ENCODE data around the gene KLHDC1.
"Not testable (repeated sequence)": the region's sequence is repeated elsewhere in the genome, so short reads cannot be mapped to it uniquely, and the experiment has no call there.

The KLHDC1 gene

GRCh38 chr14:49692193-49692757 lies 645 bp upstream of the KLHDC1 start:
- no peak for DNase-seq (ENCODE audit: low spot score)
- no peaks in the 10 kb centered on the region for H3K27me3 Mint-ChIP-seq (ENCODE audit: low read depth)
- no peaks in the 10 kb centered on the region for H3K9me3 Mint-ChIP-seq
- peaks cover 31% of the 10 kb centered on the region for H3K4me1 Mint-ChIP-seq (ENCODE audit: low read depth)
- H3K4me3 Mint-ChIP-seq = peak overlapping the region; percentile 78
- H3K27ac Mint-ChIP-seq = peak overlapping the region; percentile 80
- H3K36me3 Mint-ChIP-seq (ENCODE audit: low read depth) = peaks cover 2% of the 10 kb centered on the region

- not testable (repeated sequence) for H3K27me3 Mint-ChIP-seq (ENCODE audit: low read depth); H3K9me3 Mint-ChIP-seq; H3K36me3 Mint-ChIP-seq (ENCODE audit: low read depth); H3K27ac Mint-ChIP-seq; DNase-seq (ENCODE audit: low spot score)
- Mint-ChIP-seq H3K4me1 (ENCODE audit: low read depth) (peaks cover 22% of the 10 kb centered on the region), H3K4me3 (peak overlapping the region; percentile 78)
Observed at GRCh38 chr14:49693735-49694124, 810 bp downstream of the KLHDC1 start.

- peaks cover 3% of the 10 kb centered on the region for H3K36me3 Mint-ChIP-seq (ENCODE audit: low read depth)
- no peaks in the 10 kb centered on the region for H3K27me3 Mint-ChIP-seq (ENCODE audit: low read depth)
- H3K4me1 Mint-ChIP-seq (ENCODE audit: low read depth) = peaks cover 4% of the 10 kb centered on the region
- no peak overlapping the region for H3K4me3 Mint-ChIP-seq
- no peaks in the 10 kb centered on the region for H3K9me3 Mint-ChIP-seq
- no peak for DNase-seq (ENCODE audit: low spot score)
- no peak overlapping the region for H3K27ac Mint-ChIP-seq
Observed at GRCh38 chr14:49702725-49703124, 9.8 kb downstream of the KLHDC1 start.

DNA sequence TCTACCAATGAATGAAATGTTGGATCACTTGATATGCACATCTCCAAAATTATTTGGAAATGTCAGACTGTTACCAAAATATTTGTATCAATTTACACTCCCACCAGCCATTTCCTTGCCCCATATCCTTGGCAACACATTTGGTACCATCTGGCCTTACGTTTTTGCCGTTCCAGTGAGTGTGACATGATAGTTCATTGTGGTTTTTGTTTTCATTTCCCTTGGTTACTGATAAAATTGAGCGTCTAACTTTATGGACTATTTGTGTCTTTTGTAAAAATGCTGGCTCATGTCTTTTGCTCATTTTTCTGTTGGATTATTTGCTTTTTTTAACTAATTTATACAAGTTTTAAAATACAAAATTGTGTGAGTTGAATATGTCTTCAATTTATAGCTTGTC lies 11.0 kb downstream of the KLHDC1 start:
- H3K9me3 Mint-ChIP-seq = no peaks in the 10 kb centered on the region
- no peak for DNase-seq (ENCODE audit: low spot score)
- no peak overlapping the region for H3K27ac Mint-ChIP-seq
- no peak overlapping the region for H3K4me3 Mint-ChIP-seq
- H3K27me3 Mint-ChIP-seq (ENCODE audit: low read depth) = no peaks in the 10 kb centered on the region
- H3K36me3 Mint-ChIP-seq (ENCODE audit: low read depth) = peaks cover 3% of the 10 kb centered on the region
- H3K4me1 Mint-ChIP-seq (ENCODE audit: low read depth) = peaks cover 4% of the 10 kb centered on the region

- not testable (repeated sequence) for H3K4me1 Mint-ChIP-seq (ENCODE audit: low read depth); DNase-seq (ENCODE audit: low spot score); H3K9me3 Mint-ChIP-seq; H3K4me3 Mint-ChIP-seq; H3K27ac Mint-ChIP-seq; H3K36me3 Mint-ChIP-seq (ENCODE audit: low read depth); H3K27me3 Mint-ChIP-seq (ENCODE audit: low read depth)
Observed at GRCh38 chr14:49704471-49704870, 11.6 kb downstream of the KLHDC1 start.

DNA sequence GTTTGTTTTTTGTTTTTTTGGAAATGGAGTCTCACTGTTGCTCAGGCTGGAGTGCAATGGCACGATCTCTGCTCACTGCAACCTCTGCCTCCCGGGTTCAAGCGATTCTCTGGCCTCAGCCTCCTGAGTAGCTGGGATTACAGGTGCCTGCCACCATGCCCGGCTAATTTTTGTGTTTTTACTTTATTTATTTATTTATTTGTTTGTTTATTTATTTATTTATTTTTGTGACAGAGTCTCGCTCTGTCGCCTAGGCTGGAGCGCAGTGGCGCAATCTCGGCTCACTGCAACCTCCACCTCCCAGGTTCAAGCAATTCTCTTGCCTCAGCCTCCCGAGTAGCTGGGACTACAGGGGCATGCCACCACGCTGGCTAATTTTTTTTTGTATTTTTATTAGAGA lies 18.1 kb downstream of the KLHDC1 start:
- not testable (repeated sequence) for H3K4me1 Mint-ChIP-seq (ENCODE audit: low read depth); H3K4me3 Mint-ChIP-seq; H3K27ac Mint-ChIP-seq; H3K36me3 Mint-ChIP-seq (ENCODE audit: low read depth); H3K27me3 Mint-ChIP-seq (ENCODE audit: low read depth); H3K9me3 Mint-ChIP-seq; DNase-seq (ENCODE audit: low spot score)

DNA sequence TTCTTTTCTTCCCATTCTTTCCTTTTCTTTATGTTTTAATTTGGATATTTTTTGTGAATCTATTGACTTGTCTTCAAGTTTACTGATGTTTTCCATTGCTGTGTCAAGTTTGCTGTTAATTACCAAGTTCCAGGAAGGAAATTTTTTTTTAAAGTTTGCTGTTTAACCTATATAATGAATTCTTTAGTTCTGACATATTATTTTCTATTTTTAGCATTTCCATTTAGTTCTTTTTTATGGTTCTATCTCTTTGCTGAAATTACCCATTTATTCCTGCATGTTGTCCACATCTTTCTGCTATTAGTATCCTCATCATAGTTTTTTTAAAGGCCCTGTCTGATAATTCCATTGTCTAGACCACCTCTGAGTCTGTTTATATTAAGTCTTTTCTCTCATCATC lies 27.8 kb downstream of the KLHDC1 start:
- H3K9me3 Mint-ChIP-seq = peaks cover 19% of the 10 kb centered on the region
- no peaks in the 10 kb centered on the region for H3K27me3 Mint-ChIP-seq (ENCODE audit: low read depth)
- no peak for DNase-seq (ENCODE audit: low spot score)
- H3K27ac Mint-ChIP-seq = no peak overlapping the region
- H3K4me3 Mint-ChIP-seq = no peak overlapping the region
- no peaks in the 10 kb centered on the region for H3K4me1 Mint-ChIP-seq (ENCODE audit: low read depth)
- peaks cover 10% of the 10 kb centered on the region for H3K36me3 Mint-ChIP-seq (ENCODE audit: low read depth)

- not testable (repeated sequence) for H3K4me3 Mint-ChIP-seq; DNase-seq (ENCODE audit: low spot score)
Observed at GRCh38 chr14:49721733-49722435, 29.0 kb downstream of the KLHDC1 start.

GRCh38 chr14:49727171-49727570 lies 34.3 kb downstream of the KLHDC1 start:
- DNase-seq (ENCODE audit: low spot score) = no peak
- Mint-ChIP-seq H3K9me3 (no peaks in the 10 kb centered on the region), H3K27me3 (ENCODE audit: low read depth) (no peaks in the 10 kb centered on the region), H3K4me1 (ENCODE audit: low read depth) (no peaks in the 10 kb centered on the region), H3K27ac (no peak overlapping the region), H3K36me3 (ENCODE audit: low read depth) (peaks cover 3% of the 10 kb centered on the region), H3K4me3 (no peak overlapping the region)

More at GRCh38 chr14:49721733-49722435, 29.0 kb downstream of the KLHDC1 start:
- not testable (repeated sequence) for H3K27ac Mint-ChIP-seq; H3K4me1 Mint-ChIP-seq (ENCODE audit: low read depth); H3K27me3 Mint-ChIP-seq (ENCODE audit: low read depth)
- Mint-ChIP-seq H3K9me3 (peaks cover 19% of the 10 kb centered on the region), H3K36me3 (ENCODE audit: low read depth) (peaks cover 10% of the 10 kb centered on the region)

GRCh38 chr14:49732896-49733295 lies 40.0 kb downstream of the KLHDC1 start:
- no peaks in the 10 kb centered on the region for H3K36me3 Mint-ChIP-seq (ENCODE audit: low read depth)
- no peak for DNase-seq (ENCODE audit: low spot score)
- no peak overlapping the region for H3K27ac Mint-ChIP-seq
- no peak overlapping the region for H3K4me3 Mint-ChIP-seq
- H3K27me3 Mint-ChIP-seq (ENCODE audit: low read depth) = no peaks in the 10 kb centered on the region
- H3K9me3 Mint-ChIP-seq = no peaks in the 10 kb centered on the region
- no peaks in the 10 kb centered on the region for H3K4me1 Mint-ChIP-seq (ENCODE audit: low read depth)

- Mint-ChIP-seq H3K36me3 (ENCODE audit: low read depth) (no peaks in the 10 kb centered on the region), H3K27ac (no peak overlapping the region), H3K4me1 (ENCODE audit: low read depth) (no peaks in the 10 kb centered on the region), H3K4me3 (no peak overlapping the region), H3K9me3 (no peaks in the 10 kb centered on the region), H3K27me3 (ENCODE audit: low read depth) (no peaks in the 10 kb centered on the region)
- DNase-seq (ENCODE audit: low spot score) = no peak
Observed at GRCh38 chr14:49733836-49734235, 40.9 kb downstream of the KLHDC1 start.

DNA sequence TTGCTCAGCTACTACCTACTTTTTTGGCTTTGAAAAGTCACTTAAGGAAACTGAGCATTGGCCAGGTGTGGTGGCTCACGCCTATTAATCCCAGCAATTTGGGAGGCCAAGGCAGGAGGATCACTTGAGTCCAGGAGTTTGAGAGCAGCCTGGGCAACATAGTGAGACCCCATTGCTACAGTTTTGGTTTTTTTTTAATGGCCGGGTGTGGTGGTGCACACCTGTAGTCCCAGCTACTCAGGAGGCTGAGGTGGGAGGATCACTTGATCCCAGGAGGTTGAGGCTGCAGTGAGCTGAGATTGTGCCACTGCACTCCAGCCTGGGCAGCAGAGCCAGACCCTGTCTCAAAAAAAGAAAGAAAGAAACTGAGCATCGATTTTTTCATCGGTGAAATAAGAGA lies 42.7 kb downstream of the KLHDC1 start:
- not testable (repeated sequence) for H3K9me3 Mint-ChIP-seq; H3K27ac Mint-ChIP-seq; H3K27me3 Mint-ChIP-seq (ENCODE audit: low read depth); H3K4me3 Mint-ChIP-seq; DNase-seq (ENCODE audit: low spot score); H3K4me1 Mint-ChIP-seq (ENCODE audit: low read depth); H3K36me3 Mint-ChIP-seq (ENCODE audit: low read depth)

DNA sequence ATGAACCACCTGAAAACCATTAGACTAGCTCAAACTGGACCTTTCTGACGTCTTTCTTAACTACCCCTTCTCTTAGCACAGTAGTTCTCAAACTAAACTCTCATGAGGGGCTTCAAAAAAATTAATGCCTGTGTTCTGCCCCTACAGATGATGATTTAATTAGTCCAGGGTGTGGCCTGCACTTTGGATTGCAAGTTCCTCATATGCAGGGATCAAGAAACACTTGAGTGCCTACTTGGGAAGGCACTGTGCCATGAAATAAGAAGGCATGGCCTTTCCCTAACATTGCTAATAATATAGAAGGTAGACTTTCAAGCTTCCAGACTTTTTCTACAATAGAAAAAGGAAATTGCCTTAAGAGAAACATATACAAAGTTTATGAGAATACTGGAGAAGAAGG lies 52.3 kb downstream of the KLHDC1 start:
- H3K4me3 Mint-ChIP-seq = no peak overlapping the region
- no peaks in the 10 kb centered on the region for H3K4me1 Mint-ChIP-seq (ENCODE audit: low read depth)
- DNase-seq (ENCODE audit: low spot score) = no peak
- H3K27me3 Mint-ChIP-seq (ENCODE audit: low read depth) = no peaks in the 10 kb centered on the region
- H3K36me3 Mint-ChIP-seq (ENCODE audit: low read depth) = no peaks in the 10 kb centered on the region
- H3K9me3 Mint-ChIP-seq = no peaks in the 10 kb centered on the region
- no peak overlapping the region for H3K27ac Mint-ChIP-seq

- not testable (repeated sequence) for H3K27ac Mint-ChIP-seq; H3K4me3 Mint-ChIP-seq; DNase-seq (ENCODE audit: low spot score); H3K9me3 Mint-ChIP-seq; H3K4me1 Mint-ChIP-seq (ENCODE audit: low read depth); H3K27me3 Mint-ChIP-seq (ENCODE audit: low read depth); H3K36me3 Mint-ChIP-seq (ENCODE audit: low read depth)
Observed at GRCh38 chr14:49746476-49746875, 53.6 kb downstream of the KLHDC1 start.

DNA sequence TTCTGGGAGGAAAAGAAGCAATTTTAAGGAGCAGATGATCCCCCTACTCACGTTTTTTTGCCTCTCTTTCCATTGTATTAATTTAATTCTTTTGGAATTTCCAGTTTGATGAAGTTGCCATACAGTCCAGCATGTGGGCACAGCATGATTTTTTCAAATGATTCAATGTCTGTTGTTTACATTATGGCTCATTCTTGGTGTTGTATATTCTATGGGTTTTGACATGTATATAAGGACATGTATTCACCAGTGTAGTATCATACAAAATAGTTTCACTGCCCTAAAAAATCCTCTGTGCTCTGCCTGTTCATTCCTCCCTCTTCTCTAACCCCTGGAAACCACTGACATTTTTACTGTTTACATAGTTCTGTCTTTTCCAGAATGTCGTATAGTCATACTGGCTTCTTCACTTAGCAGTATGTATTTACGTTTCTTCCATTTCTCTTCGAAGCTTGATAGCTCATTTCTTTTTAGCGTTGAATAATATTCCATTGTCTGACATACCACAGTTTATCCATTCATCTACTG lies 61.7 kb downstream of the KLHDC1 start:
- Mint-ChIP-seq H3K27ac (no peak overlapping the region), H3K9me3 (no peaks in the 10 kb centered on the region), H3K4me1 (ENCODE audit: low read depth) (no peaks in the 10 kb centered on the region), H3K4me3 (no peak overlapping the region), H3K27me3 (ENCODE audit: low read depth) (peaks cover 6% of the 10 kb centered on the region), H3K36me3 (ENCODE audit: low read depth) (no peaks in the 10 kb centered on the region)
- no peak for DNase-seq (ENCODE audit: low spot score)

Data from T-helper 2 cell treated with Interferon-gamma antibody and Interleukin-4, amounts not matched to agents 5 μg/mL and 100 μg/mL, for 36 hours (primary cell).